Loucy (cell line): Measurements from ENCODE around the gene KCMF1.

Experiments used
- EZH2phosphoT487 ChIP-seq: fragments of 200-600 bp; IDR thresholded peaks from 2 replicates; pipeline ENCODE4 v1.6.1; 2018; ENCODE audit warnings: antibody characterized with exemption, mild to moderate bottlenecking, moderate library complexity, borderline replicate concordance
- TF ChIP-seq, protein P1 (sequence below): fragments of 200-600 bp; sonication (generic); conservative IDR thresholded peaks from 2 replicates; pipeline ENCODE4 v1.5.1; 2014; ENCODE audit warnings: mild to moderate bottlenecking, antibody characterized with exemption, low read length

DNA sequence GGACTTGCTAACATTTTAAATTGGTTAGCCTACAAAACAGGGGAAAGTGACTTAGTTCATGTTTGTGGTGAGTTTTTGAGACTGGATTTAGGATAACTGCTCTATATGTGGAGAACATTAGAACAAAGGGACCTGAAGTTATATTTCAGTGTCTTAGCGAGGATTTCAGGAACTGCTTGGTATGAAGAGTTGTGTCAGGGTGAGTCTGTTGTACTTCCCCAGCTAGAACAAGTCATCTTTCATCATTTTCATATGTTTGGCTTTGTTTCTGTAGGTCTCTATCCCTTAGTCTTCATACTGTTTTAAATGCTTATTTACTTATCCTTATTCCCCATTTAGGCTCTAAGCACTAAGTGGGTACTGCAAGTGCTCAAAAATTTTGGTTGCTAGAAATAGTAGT is 41.9 kb downstream of the KCMF1 start:
- TF ChIP-seq, protein P1, sequence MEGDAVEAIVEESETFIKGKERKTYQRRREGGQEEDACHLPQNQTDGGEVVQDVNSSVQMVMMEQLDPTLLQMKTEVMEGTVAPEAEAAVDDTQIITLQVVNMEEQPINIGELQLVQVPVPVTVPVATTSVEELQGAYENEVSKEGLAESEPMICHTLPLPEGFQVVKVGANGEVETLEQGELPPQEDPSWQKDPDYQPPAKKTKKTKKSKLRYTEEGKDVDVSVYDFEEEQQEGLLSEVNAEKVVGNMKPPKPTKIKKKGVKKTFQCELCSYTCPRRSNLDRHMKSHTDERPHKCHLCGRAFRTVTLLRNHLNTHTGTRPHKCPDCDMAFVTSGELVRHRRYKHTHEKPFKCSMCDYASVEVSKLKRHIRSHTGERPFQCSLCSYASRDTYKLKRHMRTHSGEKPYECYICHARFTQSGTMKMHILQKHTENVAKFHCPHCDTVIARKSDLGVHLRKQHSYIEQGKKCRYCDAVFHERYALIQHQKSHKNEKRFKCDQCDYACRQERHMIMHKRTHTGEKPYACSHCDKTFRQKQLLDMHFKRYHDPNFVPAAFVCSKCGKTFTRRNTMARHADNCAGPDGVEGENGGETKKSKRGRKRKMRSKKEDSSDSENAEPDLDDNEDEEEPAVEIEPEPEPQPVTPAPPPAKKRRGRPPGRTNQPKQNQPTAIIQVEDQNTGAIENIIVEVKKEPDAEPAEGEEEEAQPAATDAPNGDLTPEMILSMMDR, result no peak
- no peak for TF ChIP-seq EZH2phosphoT487
